RWPE2 (cell line): ENCODE results near the gene TAS2R60.

ENCODE experiments used
- ATAC-seq: fragments of 200-7000 bp; cut with Tn5 transposase; 3 replicates; pipeline ENCODE4 v1.9.1; 2021; ENCODE audit warnings: low read depth
- DNase-seq: peaks from one replicate; pipeline ENCODE4 v3.0.0-alpha.2; 2020; ENCODE audit warnings: low spot score
- H3K27ac ChIP-seq: fragments of 450-650 bp; 2 replicates; pipeline ENCODE4 v1.5.1; 2017; ENCODE audit warnings: mild to moderate bottlenecking; ENCODE audit not compliant: poor library complexity, severe bottlenecking
- H3K27me3 ChIP-seq: fragments of 250-450 bp; sonication (Bioruptor Pico); 2 replicates; pipeline ENCODE4 v1.5.1; 2021; ENCODE audit warnings: mild to moderate bottlenecking, moderate library complexity; ENCODE audit not compliant: insufficient read depth, poor library complexity, severe bottlenecking
- H3K36me3 ChIP-seq: fragments of 250-450 bp; sonication (Bioruptor Pico); 2 replicates; pipeline ENCODE4 v1.5.1; 2020; ENCODE audit warnings: low read depth, mild to moderate bottlenecking, moderate library complexity
- H3K4me1 ChIP-seq: fragments of 250-450 bp; sonication (Bioruptor Pico); 2 replicates; pipeline ENCODE4 v1.5.1; 2021; ENCODE audit warnings: mild to moderate bottlenecking, moderate library complexity; ENCODE audit not compliant: insufficient read depth, poor library complexity, severe bottlenecking
- H3K4me3 ChIP-seq: fragments of 250-450 bp; sonication (Bioruptor Pico); 2 replicates; pipeline ENCODE4 v1.5.1; 2021; ENCODE audit warnings: mild to moderate bottlenecking, moderate library complexity; ENCODE audit not compliant: severe bottlenecking
- H3K9me3 ChIP-seq: fragments of 250-450 bp; sonication (Bioruptor Pico); 2 replicates; pipeline ENCODE4 v1.5.1; 2021; ENCODE audit warnings: mild to moderate bottlenecking, moderate library complexity; ENCODE audit not compliant: severe bottlenecking
- CTCF ChIP-seq: fragments of 450-650 bp; IDR thresholded peaks from one replicate; pipeline ENCODE4 v1.5.1; 2017; ENCODE audit warnings: mild to moderate bottlenecking, moderate library complexity; ENCODE audit not compliant: poor library complexity, severe bottlenecking

The TAS2R60 gene

GRCh38 chr7:143396625-143397556 lies 46.4 kb upstream of the TAS2R60 start:
- DNase-seq (no peak), ATAC-seq (no peak)
- peaks cover 82% of the 10 kb centered on the region for H3K36me3 ChIP-seq
- H3K4me3 ChIP-seq: no peak overlapping the region
- no peak overlapping the region for H3K27ac ChIP-seq
- H3K4me1 ChIP-seq: no peaks in the 10 kb centered on the region
- no peaks in the 10 kb centered on the region for H3K9me3 ChIP-seq
- TF ChIP-seq CTCF: no peak
- H3K27me3 ChIP-seq: no peaks in the 10 kb centered on the region

- ATAC-seq: no peak
- Histone ChIP-seq H3K4me1 (no peaks in the 10 kb centered on the region), H3K36me3 (peaks cover 72% of the 10 kb centered on the region), H3K27me3 (no peaks in the 10 kb centered on the region), H3K4me3 (no peak overlapping the region), H3K9me3 (no peaks in the 10 kb centered on the region), H3K27ac (no peak overlapping the region)
- no peak for DNase-seq
- no peak for TF ChIP-seq CTCF
These were observed 45.3 kb upstream of the TAS2R60 start for GRCh38 chr7:143397710-143398530.

DNA sequence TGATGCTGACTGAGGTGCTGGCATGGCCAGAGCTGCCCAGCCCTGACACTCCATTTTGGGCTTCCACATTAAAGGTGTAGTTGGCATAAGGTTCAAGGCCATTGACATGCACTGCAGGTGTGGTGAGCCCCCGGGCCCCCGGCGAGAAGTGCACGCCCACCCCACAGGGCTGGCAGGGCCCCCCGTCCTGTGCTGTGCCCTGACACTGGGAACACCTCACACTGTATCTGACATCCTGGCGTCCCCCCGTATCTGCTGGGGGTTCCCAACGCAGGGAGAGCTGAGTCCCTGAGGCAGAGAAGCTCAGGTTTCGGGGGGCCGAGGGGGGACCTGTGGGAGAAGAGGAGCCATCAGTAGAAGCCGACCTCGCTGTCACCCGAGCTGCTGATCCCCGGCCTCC lies 44.6 kb upstream of the TAS2R60 start:
- no peaks in the 10 kb centered on the region for H3K4me1 ChIP-seq
- ATAC-seq (no peak), DNase-seq (no peak)
- H3K27ac ChIP-seq: no peak overlapping the region
- H3K27me3 ChIP-seq: no peaks in the 10 kb centered on the region
- H3K4me3 ChIP-seq: no peak overlapping the region
- H3K36me3 ChIP-seq: peaks cover 68% of the 10 kb centered on the region
- no peak for TF ChIP-seq CTCF
- H3K9me3 ChIP-seq: no peaks in the 10 kb centered on the region

GRCh38 chr7:143399151-143399550 lies 44.1 kb upstream of the TAS2R60 start:
- Histone ChIP-seq H3K36me3 (peaks cover 65% of the 10 kb centered on the region), H3K9me3 (no peaks in the 10 kb centered on the region), H3K27ac (no peak overlapping the region), H3K4me3 (no peak overlapping the region), H3K27me3 (no peaks in the 10 kb centered on the region), H3K4me1 (no peaks in the 10 kb centered on the region)
- DNase-seq (no peak), ATAC-seq (no peak)
- TF ChIP-seq CTCF: no peak
